Measurements from ENCODE around the gene LRP1B. TPM values are rescaled to one million over a fixed set of nuclear protein-coding genes. Genes with fewer than 3 reads are reported as not detected.
A peak's percentile ranks its signal among the peaks of the same experiment; 100 is the strongest.

LRP1B gene
- polyA plus RNA-seq, 1 donor from 2014 or later: 12.7 TPM

- no peak overlapping the region for H3K4me3 ChIP-seq (ENCODE audit: low read length)
- no peak overlapping the region for H3K27ac ChIP-seq (ENCODE audit: low read length)
- H3K36me3 ChIP-seq (ENCODE audit: insufficient read depth, low read length): no peaks in the 10 kb centered on the region
- H3K4me2 ChIP-seq (ENCODE audit: low read length): no peak overlapping the region
- TF ChIP-seq REST (IDR thresholded peaks at IDR 0.05; ENCODE audit: borderline replicate concordance) (no peak), TAF1 (IDR thresholded peaks at IDR 0.05; ENCODE audit: low read depth) (no peak), SMC3 (conservative IDR thresholded peaks at IDR 0.05; ENCODE audit: poor library complexity) (peak; percentile 67), MXI1 (conservative IDR thresholded peaks at IDR 0.05; ENCODE audit: poor library complexity, severe bottlenecking) (no peak), POLR2AphosphoS5 (IDR thresholded peaks at IDR 0.05) (no peak), RAD21 (conservative IDR thresholded peaks at IDR 0.05) (peak; percentile 71)
- TF ChIP-seq, protein P1, sequence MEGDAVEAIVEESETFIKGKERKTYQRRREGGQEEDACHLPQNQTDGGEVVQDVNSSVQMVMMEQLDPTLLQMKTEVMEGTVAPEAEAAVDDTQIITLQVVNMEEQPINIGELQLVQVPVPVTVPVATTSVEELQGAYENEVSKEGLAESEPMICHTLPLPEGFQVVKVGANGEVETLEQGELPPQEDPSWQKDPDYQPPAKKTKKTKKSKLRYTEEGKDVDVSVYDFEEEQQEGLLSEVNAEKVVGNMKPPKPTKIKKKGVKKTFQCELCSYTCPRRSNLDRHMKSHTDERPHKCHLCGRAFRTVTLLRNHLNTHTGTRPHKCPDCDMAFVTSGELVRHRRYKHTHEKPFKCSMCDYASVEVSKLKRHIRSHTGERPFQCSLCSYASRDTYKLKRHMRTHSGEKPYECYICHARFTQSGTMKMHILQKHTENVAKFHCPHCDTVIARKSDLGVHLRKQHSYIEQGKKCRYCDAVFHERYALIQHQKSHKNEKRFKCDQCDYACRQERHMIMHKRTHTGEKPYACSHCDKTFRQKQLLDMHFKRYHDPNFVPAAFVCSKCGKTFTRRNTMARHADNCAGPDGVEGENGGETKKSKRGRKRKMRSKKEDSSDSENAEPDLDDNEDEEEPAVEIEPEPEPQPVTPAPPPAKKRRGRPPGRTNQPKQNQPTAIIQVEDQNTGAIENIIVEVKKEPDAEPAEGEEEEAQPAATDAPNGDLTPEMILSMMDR (IDR thresholded peaks at IDR 0.05; ENCODE audit: poor library complexity, severe bottlenecking): peak; percentile 63
- no peak overlapping the region for H2AFZ ChIP-seq (ENCODE audit: low read depth, low read length)
- no peaks in the 10 kb centered on the region for H4K20me1 ChIP-seq (ENCODE audit: insufficient read depth)
- H3K27me3 ChIP-seq (ENCODE audit: insufficient read depth, low read depth, low read length): no peaks in the 10 kb centered on the region
- H3K79me2 ChIP-seq (replicated peaks; ENCODE audit: insufficient read depth, low read length): no peaks in the 10 kb centered on the region
- H3K9ac ChIP-seq (ENCODE audit: low read length): no peak overlapping the region
- no peaks in the 10 kb centered on the region for H3F3A ChIP-seq (ENCODE audit: insufficient read depth, low read length, poor library complexity, severe bottlenecking)
- H3K9me2 ChIP-seq (ENCODE audit: insufficient read depth, low read length): no peaks in the 10 kb centered on the region
- no peaks in the 10 kb centered on the region for H3K9me3 ChIP-seq (ENCODE audit: low read length)
These were observed 576.0 kb downstream of the LRP1B start for GRCh38 chr2:141554810-141555209.

DNA sequence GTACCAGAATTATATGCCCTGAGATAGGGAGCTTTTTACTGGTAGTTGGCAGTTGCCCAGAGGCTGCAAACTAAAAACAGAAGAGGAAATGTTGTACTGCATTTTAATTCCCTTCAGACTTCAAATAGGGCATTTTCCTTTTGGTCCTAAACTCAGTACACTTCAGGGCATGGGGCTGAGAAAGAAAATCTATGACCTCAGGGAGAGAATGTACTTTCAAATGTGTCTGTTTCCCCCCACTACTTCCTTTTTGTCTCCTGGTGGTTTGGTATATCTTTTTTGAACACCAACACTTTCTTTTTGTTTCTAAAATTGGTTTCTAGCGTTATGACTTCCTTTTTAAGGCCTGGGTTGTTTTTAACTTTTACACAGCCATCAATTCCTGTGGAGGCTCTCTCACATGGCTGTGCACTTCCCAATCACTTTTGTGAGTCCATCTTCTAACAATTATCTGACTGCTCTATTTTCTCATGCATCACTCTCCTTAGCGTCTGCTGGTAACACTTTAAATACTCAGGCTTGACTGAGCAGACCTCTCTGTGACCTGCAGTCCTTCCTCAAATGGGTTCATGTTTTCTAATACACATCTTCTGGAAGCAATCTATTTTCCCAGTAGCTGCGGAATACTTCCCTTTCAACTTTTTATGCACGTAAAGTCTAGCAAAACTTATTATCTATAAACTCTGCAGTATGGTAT is 596.0 kb downstream of the LRP1B start:
- Histone ChIP-seq H3K9ac (ENCODE audit: low read length) (no peak overlapping the region), H3K4me3 (ENCODE audit: low read length) (no peak overlapping the region), H3K79me2 (replicated peaks; ENCODE audit: insufficient read depth, low read length) (no peaks in the 10 kb centered on the region), H3K9me3 (ENCODE audit: low read length) (no peaks in the 10 kb centered on the region), H3K27ac (ENCODE audit: low read length) (no peak overlapping the region), H3K36me3 (ENCODE audit: insufficient read depth, low read length) (no peaks in the 10 kb centered on the region), H3K4me2 (ENCODE audit: low read length) (no peak overlapping the region), H3K27me3 (ENCODE audit: insufficient read depth, low read depth, low read length) (no peaks in the 10 kb centered on the region), H3F3A (ENCODE audit: insufficient read depth, low read length, poor library complexity, severe bottlenecking) (no peaks in the 10 kb centered on the region), H3K9me2 (ENCODE audit: insufficient read depth, low read length) (no peaks in the 10 kb centered on the region), H2AFZ (ENCODE audit: low read depth, low read length) (no peak overlapping the region), H4K20me1 (ENCODE audit: insufficient read depth) (no peaks in the 10 kb centered on the region)
- TF ChIP-seq EZH2 (IDR thresholded peaks at IDR 0.05; ENCODE audit: borderline replicate concordance, insufficient read depth, low read length, poor library complexity, severe bottlenecking): no peak
- TF ChIP-seq, protein P1 (IDR thresholded peaks at IDR 0.05; ENCODE audit: poor library complexity, severe bottlenecking): no peak
- TF ChIP-seq SMC3 (conservative IDR thresholded peaks at IDR 0.05; ENCODE audit: poor library complexity): no peak
- TF ChIP-seq EP300 (conservative IDR thresholded peaks at IDR 0.05; ENCODE audit: poor library complexity, severe bottlenecking): no peak
- no peak for TF ChIP-seq TAF1 (IDR thresholded peaks at IDR 0.05; ENCODE audit: low read depth)
- no peak for TF ChIP-seq MXI1 (conservative IDR thresholded peaks at IDR 0.05; ENCODE audit: poor library complexity, severe bottlenecking)
- TF ChIP-seq POLR2AphosphoS5 (IDR thresholded peaks at IDR 0.05): no peak
- TF ChIP-seq RAD21 (conservative IDR thresholded peaks at IDR 0.05): no peak
- no peak for TF ChIP-seq REST (IDR thresholded peaks at IDR 0.05; ENCODE audit: borderline replicate concordance)

All from neural cell (in vitro differentiated cells).